IMR-90 (cell line): Measurements from ENCODE around the gene CRAMP1.

Experiments used
- BHLHE40 ChIP-seq: fragments of 150-350 bp; IDR thresholded peaks from 2 replicates; pipeline ENCODE4 v1.6.1; 2016; ENCODE audit warnings: mild to moderate bottlenecking, low read depth, low read length
- CEBPB ChIP-seq: IDR thresholded peaks from 2 replicates; pipeline ENCODE4 v1.6.1; 2012; ENCODE audit warnings: low read depth, low read length, improper control_type of control experiment
- FOS ChIP-seq: fragments of 150-350 bp; IDR thresholded peaks from 2 replicates; pipeline ENCODE4 v1.6.1; 2016; ENCODE audit warnings: low read depth, low read length
- MAZ ChIP-seq: IDR thresholded peaks from 2 replicates; pipeline ENCODE4 v1.6.1; 2012; ENCODE audit warnings: low read depth, mild to moderate bottlenecking, low read length, improper control_type of control experiment, moderate library complexity, borderline replicate concordance
- MXI1 ChIP-seq: IDR thresholded peaks from 2 replicates; pipeline ENCODE4 v1.6.1; 2012; ENCODE audit warnings: low read depth, mild to moderate bottlenecking, low read length, moderate library complexity, borderline replicate concordance
- NFE2L2 ChIP-seq: fragments of 150-350 bp; IDR thresholded peaks from 2 replicates; pipeline ENCODE4 v1.6.1; 2016; ENCODE audit warnings: low read depth, mild to moderate bottlenecking, low read length
- POLR2A ChIP-seq: IDR thresholded peaks from 2 replicates; pipeline ENCODE4 v1.6.1; 2012; ENCODE audit warnings: mild to moderate bottlenecking, low read depth, low read length
- RAD21 ChIP-seq: IDR thresholded peaks from 2 replicates; pipeline ENCODE4 v1.6.1; 2012; ENCODE audit warnings: low read length, improper control_type of control experiment
- RCOR1 ChIP-seq: IDR thresholded peaks from 2 replicates; pipeline ENCODE4 v1.6.1; 2012; ENCODE audit warnings: mild to moderate bottlenecking, low read length, improper control_type of control experiment; ENCODE audit not compliant: insufficient replicate concordance
- SMC3 ChIP-seq: fragments of 150-350 bp; IDR thresholded peaks from 2 replicates; pipeline ENCODE4 v1.6.1; 2016; ENCODE audit warnings: low read depth, mild to moderate bottlenecking, antibody characterized with exemption, low read length, moderate library complexity
- TF ChIP-seq, protein P1 (sequence below): conservative IDR thresholded peaks from 2 replicates; pipeline ENCODE4 v1.5.1; 2012; ENCODE audit warnings: mild to moderate bottlenecking, low read depth, low read length, improper control_type of control experiment
- TF ChIP-seq, protein P2 (sequence below): fragments of 150-350 bp; IDR thresholded peaks from 2 replicates; pipeline ENCODE4 v1.6.1; 2017; ENCODE audit warnings: mild to moderate bottlenecking, antibody characterized with exemption, low read length, low read depth
- TF ChIP-seq, protein P3 (sequence below): fragments of 150-350 bp; IDR thresholded peaks from 2 replicates; pipeline ENCODE4 v1.6.1; 2016; ENCODE audit warnings: low read depth, mild to moderate bottlenecking, low read length, moderate library complexity, borderline replicate concordance

DNA sequence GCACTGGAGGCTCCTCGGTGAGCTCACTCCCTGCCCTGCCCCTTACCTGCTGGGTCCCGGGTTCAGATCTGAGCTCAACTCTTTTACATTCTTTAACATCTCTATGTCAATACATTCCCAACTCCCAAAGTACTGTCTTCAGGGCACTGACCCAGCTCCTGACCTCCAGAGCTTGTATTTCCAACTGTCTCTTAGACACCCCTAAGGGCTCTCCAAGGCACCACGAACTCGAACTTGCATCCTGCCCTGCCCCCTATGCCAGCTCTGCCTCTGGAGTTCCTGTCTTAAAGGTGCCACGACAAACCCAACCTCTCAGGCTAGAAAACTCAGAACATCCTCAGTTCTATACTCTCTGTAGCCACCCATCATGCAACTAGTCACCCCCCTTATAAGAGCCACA lies 38.9 kb upstream of the CRAMP1 start:
- TF ChIP-seq, protein P1, sequence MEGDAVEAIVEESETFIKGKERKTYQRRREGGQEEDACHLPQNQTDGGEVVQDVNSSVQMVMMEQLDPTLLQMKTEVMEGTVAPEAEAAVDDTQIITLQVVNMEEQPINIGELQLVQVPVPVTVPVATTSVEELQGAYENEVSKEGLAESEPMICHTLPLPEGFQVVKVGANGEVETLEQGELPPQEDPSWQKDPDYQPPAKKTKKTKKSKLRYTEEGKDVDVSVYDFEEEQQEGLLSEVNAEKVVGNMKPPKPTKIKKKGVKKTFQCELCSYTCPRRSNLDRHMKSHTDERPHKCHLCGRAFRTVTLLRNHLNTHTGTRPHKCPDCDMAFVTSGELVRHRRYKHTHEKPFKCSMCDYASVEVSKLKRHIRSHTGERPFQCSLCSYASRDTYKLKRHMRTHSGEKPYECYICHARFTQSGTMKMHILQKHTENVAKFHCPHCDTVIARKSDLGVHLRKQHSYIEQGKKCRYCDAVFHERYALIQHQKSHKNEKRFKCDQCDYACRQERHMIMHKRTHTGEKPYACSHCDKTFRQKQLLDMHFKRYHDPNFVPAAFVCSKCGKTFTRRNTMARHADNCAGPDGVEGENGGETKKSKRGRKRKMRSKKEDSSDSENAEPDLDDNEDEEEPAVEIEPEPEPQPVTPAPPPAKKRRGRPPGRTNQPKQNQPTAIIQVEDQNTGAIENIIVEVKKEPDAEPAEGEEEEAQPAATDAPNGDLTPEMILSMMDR: no peak
- TF ChIP-seq POLR2A: no peak
- TF ChIP-seq, protein P2, sequence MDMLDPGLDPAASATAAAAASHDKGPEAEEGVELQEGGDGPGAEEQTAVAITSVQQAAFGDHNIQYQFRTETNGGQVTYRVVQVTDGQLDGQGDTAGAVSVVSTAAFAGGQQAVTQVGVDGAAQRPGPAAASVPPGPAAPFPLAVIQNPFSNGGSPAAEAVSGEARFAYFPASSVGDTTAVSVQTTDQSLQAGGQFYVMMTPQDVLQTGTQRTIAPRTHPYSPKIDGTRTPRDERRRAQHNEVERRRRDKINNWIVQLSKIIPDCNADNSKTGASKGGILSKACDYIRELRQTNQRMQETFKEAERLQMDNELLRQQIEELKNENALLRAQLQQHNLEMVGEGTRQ: no peak
- TF ChIP-seq, protein P3, sequence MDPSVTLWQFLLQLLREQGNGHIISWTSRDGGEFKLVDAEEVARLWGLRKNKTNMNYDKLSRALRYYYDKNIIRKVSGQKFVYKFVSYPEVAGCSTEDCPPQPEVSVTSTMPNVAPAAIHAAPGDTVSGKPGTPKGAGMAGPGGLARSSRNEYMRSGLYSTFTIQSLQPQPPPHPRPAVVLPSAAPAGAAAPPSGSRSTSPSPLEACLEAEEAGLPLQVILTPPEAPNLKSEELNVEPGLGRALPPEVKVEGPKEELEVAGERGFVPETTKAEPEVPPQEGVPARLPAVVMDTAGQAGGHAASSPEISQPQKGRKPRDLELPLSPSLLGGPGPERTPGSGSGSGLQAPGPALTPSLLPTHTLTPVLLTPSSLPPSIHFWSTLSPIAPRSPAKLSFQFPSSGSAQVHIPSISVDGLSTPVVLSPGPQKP: no peak
- TF ChIP-seq RCOR1: no peak
- no peak for TF ChIP-seq MAZ
- no peak for TF ChIP-seq CEBPB
- TF ChIP-seq FOS: no peak
- TF ChIP-seq RAD21: no peak
- TF ChIP-seq SMC3: no peak
- TF ChIP-seq NFE2L2: no peak
- TF ChIP-seq MXI1: no peak
- no peak for TF ChIP-seq BHLHE40
